Esophagus squamous epithelium (tissue), 5 donors: ENCODE measurements around the gene SLC19A1. TPM values are rescaled to one million over a fixed set of nuclear protein-coding genes. Genes with fewer than 3 reads are reported as not detected.

Experiments used
- DNase-seq: peaks from one replicate; lab custom pipeline; 2025; lab: John Stamatoyannopoulos, UW
- H3K27ac ChIP-seq, 4 donors: fragments of 200-600 bp; sonication (generic); one replicate each; pipeline ENCODE4 v1.5.1; 2016 to 2019; ENCODE audit warnings: mild to moderate bottlenecking in 1 of 4
- H3K27me3 ChIP-seq, 4 donors: fragments of 200-600 bp; sonication (generic); 1 replicate in 3 of 4; 2 replicates in 1 of 4; pipeline versions ENCODE4 v1.5.1 to v1.6.0; 2017 to 2021; ENCODE audit warnings: antibody characterized with exemption in 1 of 4
- H3K36me3 ChIP-seq, 3 donors: fragments of 200-600 bp; sonication (generic); one replicate each; pipeline ENCODE4 v1.5.1; 2016 to 2019
- H3K4me1 ChIP-seq, 3 donors: fragments of 200-600 bp; sonication (generic); one replicate each; pipeline ENCODE4 v1.5.1; 2017 to 2019
- H3K4me3 ChIP-seq, 4 donors: fragments of 200-600 bp; sonication (generic); 1 replicate in 3 of 4; 2 replicates in 1 of 4; pipeline ENCODE4 v1.5.1; 2016 to 2019; ENCODE audit warnings: mild to moderate bottlenecking in 2 of 4, moderate library complexity in 1 of 4
- H3K9me3 ChIP-seq, 3 donors: fragments of 200-600 bp; sonication (generic); one replicate each; pipeline ENCODE4 v1.5.1; 2016 to 2019
- CTCF ChIP-seq, 6 experiments: fragments of 450-650 bp in 4 of 6; fragments of 200-600 bp in 2 of 6; sonication (generic) in 2 of 6; IDR thresholded peaks; one replicate each; pipeline ENCODE4 v1.5.1; 2016 to 2019; ENCODE audit warnings: antibody characterized with exemption in 6 of 6, mild to moderate bottlenecking in 4 of 6, moderate library complexity in 4 of 6
- POLR2A ChIP-seq, 4 donors: fragments of 450-650 bp; IDR thresholded peaks; one replicate each; pipeline ENCODE4 v1.6.1; 2017; ENCODE audit warnings: antibody characterized with exemption in 4 of 4, mild to moderate bottlenecking in 4 of 4, moderate library complexity in 3 of 4
- WGBS, 2 donors: methylation state at CpG; one replicate each; pipeline ENCODE4 v1.1.5; 2018; 5-methylcytosine and 5-hydroxymethylcytosine counted together
- intact Hi-C: fragments of 100-400 bp; cut with DNase I; formaldehyde crosslinking; loops from one replicate; pipeline ENCODE4 v1.15.0; 2022
- total RNA-seq, 4 donors: library from RNA; depleted of rRNA; stranded (reverse); fragments of >200 nt; gene quantifications; one replicate each; pipeline ENCODE4 v1.1.0, GENCODE V29; 2016
- donor health status: DM: yes; HTN: yes; CAD: no.

SLC19A1 gene
- total RNA-seq, 4 donors from 2014 or later = 1.6 to 4.6 (median 2.9) TPM

- no peak for DNase-seq
- intact Hi-C loops = no loop called here
- Histone ChIP-seq H3K27me3 (no peaks in the 10 kb centered on the region), H3K36me3 (peaks cover 0 to 70% (median 12%) of the 10 kb centered on the region in 3 donors), H3K4me3 (no peak overlapping the region), H3K27ac (no peak overlapping the region), H3K4me1 (no peaks in the 10 kb centered on the region), H3K9me3 (no peaks in the 10 kb centered on the region)
- 85 to 91% methylated on average over 9 to 21 of the region's 25 CpGs for WGBS, 2 donors
- TF ChIP-seq CTCF (IDR thresholded peaks at IDR 0.05) = no peak
- no peak for TF ChIP-seq POLR2A (IDR thresholded peaks at IDR 0.05)
These were observed 56.4 kb downstream of the SLC19A1 start for GRCh38 chr21:45485686-45486442.

- no peaks in the 10 kb centered on the region for H3K27me3 ChIP-seq
- 80 to 82% methylated on average over 6 of the region's 6 CpGs for WGBS, 2 donors
- H3K4me3 ChIP-seq = no peak overlapping the region
- H3K27ac ChIP-seq = no peak overlapping the region
- no peaks in the 10 kb centered on the region for H3K9me3 ChIP-seq
- no peak for TF ChIP-seq POLR2A (IDR thresholded peaks at IDR 0.05)
- no peak for TF ChIP-seq CTCF (IDR thresholded peaks at IDR 0.05)
- H3K4me1 ChIP-seq = no peaks in the 10 kb centered on the region
- no peak for DNase-seq
- H3K36me3 ChIP-seq = peaks cover 0 to 82% (median 12%) of the 10 kb centered on the region in 3 donors
- intact Hi-C loops = no loop called here
These were observed 57.9 kb downstream of the SLC19A1 start for GRCh38 chr21:45484318-45484717.

DNA sequence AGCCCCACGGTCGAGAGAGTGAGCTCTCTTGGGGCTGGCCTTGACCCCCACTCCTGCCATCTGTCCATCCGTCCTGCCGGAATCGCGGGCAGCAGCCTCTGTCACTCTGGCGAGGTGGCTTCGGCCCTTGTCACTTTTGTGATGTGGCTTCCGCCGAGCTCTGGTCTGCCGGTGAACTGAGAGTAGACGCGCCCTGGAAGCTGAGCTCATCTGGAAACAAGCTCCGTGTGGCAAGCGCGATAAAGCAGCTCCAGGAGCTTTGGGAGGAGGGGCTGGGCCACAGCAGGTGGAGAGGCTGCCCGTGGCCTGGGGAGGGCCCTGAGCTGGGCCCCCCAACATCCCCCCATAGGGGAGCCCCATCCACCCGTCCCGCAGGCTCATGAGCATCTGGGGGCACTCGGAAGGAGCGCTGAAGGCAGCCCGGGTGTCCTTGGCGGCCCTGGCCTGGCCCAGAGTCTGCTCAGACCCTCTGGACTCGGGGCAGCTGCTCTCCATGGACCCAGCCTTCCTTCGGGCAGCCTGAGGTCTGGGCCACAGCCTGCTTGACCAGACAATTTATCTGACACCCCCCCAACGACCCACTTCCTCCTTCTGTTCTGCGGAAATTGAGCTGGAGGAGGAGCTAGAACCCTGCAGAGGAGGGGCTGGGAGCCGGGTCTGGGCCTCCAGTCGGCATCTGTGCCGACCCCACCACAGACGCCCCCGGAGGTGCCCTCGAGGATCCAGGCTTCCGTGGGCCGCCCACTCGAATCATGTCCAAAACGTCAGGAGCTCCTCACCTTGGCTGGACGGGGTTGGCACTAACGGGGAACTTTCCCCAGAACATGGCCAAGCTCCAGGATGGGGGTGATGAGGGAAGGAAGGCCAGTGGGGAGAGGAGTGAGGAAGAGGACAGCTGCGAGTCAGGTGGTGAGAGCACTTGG lies 59.1 kb downstream of the SLC19A1 start:
- TF ChIP-seq CTCF (IDR thresholded peaks at IDR 0.05) (no peak), POLR2A (IDR thresholded peaks at IDR 0.05) (no peak)
- Histone ChIP-seq H3K9me3 (no peaks in the 10 kb centered on the region), H3K36me3 (peaks cover 0 to 85% (median 12%) of the 10 kb centered on the region in 3 donors), H3K4me3 (peak overlapping the region in 1 of 4 donors; percentile 12), H3K4me1 (peaks cover 0 to 2% (median 1%) of the 10 kb centered on the region in 3 donors), H3K27ac (peak overlapping the region in 2 of 4 donors; percentile 7 to 61), H3K27me3 (no peaks in the 10 kb centered on the region)
- WGBS, 2 donors = 79 to 90% methylated on average over 6 to 10 of the region's 40 CpGs
- no peak for DNase-seq
- intact Hi-C loops = no loop called here

DNA sequence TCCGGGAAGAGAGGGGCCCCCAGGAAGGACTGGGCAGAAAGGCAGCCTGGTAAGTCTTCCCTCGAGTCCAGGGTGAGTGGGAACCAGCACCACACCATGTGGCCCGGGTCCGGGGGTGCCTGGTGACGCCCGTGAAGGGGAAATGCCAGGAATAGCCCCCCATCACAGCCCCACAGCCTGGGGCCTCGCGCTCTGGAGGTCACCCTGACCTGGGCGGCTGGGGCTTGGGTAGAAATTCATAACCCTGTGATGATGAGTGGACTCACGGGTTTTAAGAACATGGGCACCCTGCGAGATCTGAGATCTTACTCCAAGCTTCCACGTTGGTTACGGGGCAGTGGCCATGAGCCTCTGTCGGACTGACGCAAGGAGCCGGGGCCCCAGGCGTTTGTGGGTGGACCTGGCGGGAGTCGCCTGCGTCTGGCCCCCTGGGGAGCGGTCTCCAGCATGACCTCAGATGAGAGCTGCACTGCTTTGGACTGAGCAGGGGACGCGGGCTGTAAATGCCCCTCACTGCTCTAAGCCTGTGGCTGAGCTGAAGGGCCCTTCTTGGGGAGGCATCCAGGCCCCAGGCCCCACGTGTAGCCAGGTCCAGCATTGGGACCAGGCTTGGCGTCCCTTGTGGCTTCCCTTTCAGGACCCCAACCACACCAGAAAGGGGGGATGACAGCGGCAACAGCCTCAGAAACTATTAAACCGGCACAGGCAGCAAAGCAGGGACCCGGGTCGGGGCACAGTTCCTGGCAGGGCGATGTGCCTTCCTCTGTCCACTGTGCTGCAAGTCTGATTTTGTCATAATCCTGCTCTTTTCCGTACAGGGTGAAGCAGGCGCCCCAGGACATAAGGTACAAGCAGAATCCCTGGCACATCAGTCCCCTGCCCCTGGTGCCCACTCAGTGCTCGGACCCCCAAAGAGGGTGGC lies 60.0 kb downstream of the SLC19A1 start:
- peak overlapping the region in 1 of 4 donors; percentile 61 for H3K27ac ChIP-seq
- peaks cover 0 to 88% (median 16%) of the 10 kb centered on the region in 3 donors for H3K36me3 ChIP-seq
- no peak for TF ChIP-seq CTCF (IDR thresholded peaks at IDR 0.05)
- 93 to 100% methylated on average over 5 to 8 of the region's 33 CpGs for WGBS, 2 donors
- no peaks in the 10 kb centered on the region for H3K9me3 ChIP-seq
- H3K4me1 ChIP-seq = peaks cover 5 to 11% (median 10%) of the 10 kb centered on the region in 3 donors
- H3K27me3 ChIP-seq = no peaks in the 10 kb centered on the region
- no peak for DNase-seq
- no peak overlapping the region for H3K4me3 ChIP-seq
- intact Hi-C loops = no loop called here
